Measurements from ENCODE around the gene PIK3R5. TPM values are rescaled to one million over a fixed set of nuclear protein-coding genes. Genes with fewer than 3 reads are reported as not detected.

The PIK3R5 gene
- total RNA-seq, 4 donors from 2014 or later: 0.63 to 5.9 (median 2.9) TPM

- H3K27ac ChIP-seq: no peak overlapping the region
- peaks cover 0 to 16% (median 0%) of the 10 kb centered on the region in 3 donors for H3K9me3 ChIP-seq
- DNase-seq: no peak
- TF ChIP-seq CTCF (IDR thresholded peaks at IDR 0.05 in 4 of 5, conservative IDR thresholded peaks at IDR 0.05 in 1 of 5) (no peak), POLR2A (IDR thresholded peaks at IDR 0.05) (no peak)
- intact Hi-C loops (cut with DNase I; ENCODE audit: low total_unique reads) (no loop called here), in situ Hi-C loops (cut with MboI; ENCODE audit: low sequenced_read_pairs in 4 of 4) (no loop called here)
- H3K27me3 ChIP-seq: peaks cover 0 to 6% (median 0%) of the 10 kb centered on the region in 3 donors
- ATAC-seq: no peak
- no peaks in the 10 kb centered on the region for H3K36me3 ChIP-seq
- H3K4me1 ChIP-seq: no peaks in the 10 kb centered on the region
- H3K4me3 ChIP-seq: no peak overlapping the region
Observed at GRCh38 chr17:8925808-8926207, 39.7 kb downstream of the PIK3R5 start.

GRCh38 chr17:8925141-8925540 is 40.4 kb downstream of the PIK3R5 start:
- DNase-seq (no peak), ATAC-seq (no peak)
- H3K9me3 ChIP-seq: peaks cover 0 to 16% (median 0%) of the 10 kb centered on the region in 3 donors
- no peaks in the 10 kb centered on the region for H3K4me1 ChIP-seq
- no peak overlapping the region for H3K4me3 ChIP-seq
- peaks cover 0 to 6% (median 0%) of the 10 kb centered on the region in 3 donors for H3K27me3 ChIP-seq
- TF ChIP-seq CTCF (IDR thresholded peaks at IDR 0.05 in 4 of 5, conservative IDR thresholded peaks at IDR 0.05 in 1 of 5): no peak
- no peak for TF ChIP-seq POLR2A (IDR thresholded peaks at IDR 0.05)
- intact Hi-C loops (cut with DNase I; ENCODE audit: low total_unique reads): no loop called here
- H3K27ac ChIP-seq: no peak overlapping the region
- in situ Hi-C loops (cut with MboI; ENCODE audit: low sequenced_read_pairs in 4 of 4): no loop called here
- no peaks in the 10 kb centered on the region for H3K36me3 ChIP-seq

GRCh38 chr17:8924595-8924994 is 40.9 kb downstream of the PIK3R5 start:
- H3K27ac ChIP-seq: no peak overlapping the region
- no peak for TF ChIP-seq POLR2A (IDR thresholded peaks at IDR 0.05)
- no peak for TF ChIP-seq CTCF (IDR thresholded peaks at IDR 0.05 in 4 of 5, conservative IDR thresholded peaks at IDR 0.05 in 1 of 5)
- intact Hi-C loops (cut with DNase I; ENCODE audit: low total_unique reads): no loop called here

GRCh38 chr17:8923762-8924161 is 41.7 kb downstream of the PIK3R5 start:
- Histone ChIP-seq H3K9me3 (peaks cover 0 to 16% (median 0%) of the 10 kb centered on the region in 3 donors), H3K4me3 (no peak overlapping the region), H3K27ac (no peak overlapping the region), H3K27me3 (peaks cover 0 to 6% (median 0%) of the 10 kb centered on the region in 3 donors), H3K4me1 (no peaks in the 10 kb centered on the region), H3K36me3 (no peaks in the 10 kb centered on the region)
- TF ChIP-seq POLR2A (IDR thresholded peaks at IDR 0.05) (no peak), CTCF (IDR thresholded peaks at IDR 0.05 in 4 of 5, conservative IDR thresholded peaks at IDR 0.05 in 1 of 5) (no peak)
- no peak for DNase-seq
- intact Hi-C loops (cut with DNase I; ENCODE audit: low total_unique reads) (no loop called here), in situ Hi-C loops (cut with MboI; ENCODE audit: low sequenced_read_pairs in 4 of 4) (no loop called here)
- ATAC-seq: no peak

More at GRCh38 chr17:8924595-8924994, 40.9 kb downstream of the PIK3R5 start:
- no peaks in the 10 kb centered on the region for H3K4me1 ChIP-seq
- in situ Hi-C loops (cut with MboI; ENCODE audit: low sequenced_read_pairs in 4 of 4): no loop called here
- no peak overlapping the region for H3K4me3 ChIP-seq
- DNase-seq: no peak
- H3K27me3 ChIP-seq: peaks cover 0 to 6% (median 0%) of the 10 kb centered on the region in 3 donors
- no peaks in the 10 kb centered on the region for H3K36me3 ChIP-seq
- H3K9me3 ChIP-seq: peaks cover 0 to 16% (median 0%) of the 10 kb centered on the region in 3 donors
- ATAC-seq: no peak

- no peak overlapping the region for H3K4me3 ChIP-seq
- H3K9me3 ChIP-seq: peaks cover 0 to 9% (median 0%) of the 10 kb centered on the region in 3 donors
- no peak overlapping the region for H3K27ac ChIP-seq
- no peaks in the 10 kb centered on the region for H3K4me1 ChIP-seq
- in situ Hi-C loops (cut with MboI; ENCODE audit: low sequenced_read_pairs in 4 of 4) (no loop called here), intact Hi-C loops (cut with DNase I; ENCODE audit: low total_unique reads) (no loop called here)
- H3K36me3 ChIP-seq: no peaks in the 10 kb centered on the region
- H3K27me3 ChIP-seq: peaks cover 0 to 6% (median 0%) of the 10 kb centered on the region in 3 donors
- ATAC-seq (no peak), DNase-seq (no peak)
- TF ChIP-seq CTCF (IDR thresholded peaks at IDR 0.05 in 4 of 5, conservative IDR thresholded peaks at IDR 0.05 in 1 of 5) (no peak), POLR2A (IDR thresholded peaks at IDR 0.05) (no peak)
Observed at GRCh38 chr17:8922928-8923327, 42.6 kb downstream of the PIK3R5 start.
